Endothelial cell of hepatic sinusoid (primary cell): ENCODE results near the gene MST1.

Experiments used
- in situ Hi-C: cut with HindIII; loops from 2 replicates; pipeline ENCODE4 v1.10.0; 2017; ENCODE audit warnings: low sequenced_read_pairs

Gene MST1

GRCh38 chr3:49659756-49660155 lies 29.5 kb downstream of the MST1 start:
- in situ Hi-C loops: no loop called here

- in situ Hi-C loops: no loop called here
Measured at GRCh38 chr3:49658711-49659110, 30.6 kb downstream of the MST1 start.

DNA sequence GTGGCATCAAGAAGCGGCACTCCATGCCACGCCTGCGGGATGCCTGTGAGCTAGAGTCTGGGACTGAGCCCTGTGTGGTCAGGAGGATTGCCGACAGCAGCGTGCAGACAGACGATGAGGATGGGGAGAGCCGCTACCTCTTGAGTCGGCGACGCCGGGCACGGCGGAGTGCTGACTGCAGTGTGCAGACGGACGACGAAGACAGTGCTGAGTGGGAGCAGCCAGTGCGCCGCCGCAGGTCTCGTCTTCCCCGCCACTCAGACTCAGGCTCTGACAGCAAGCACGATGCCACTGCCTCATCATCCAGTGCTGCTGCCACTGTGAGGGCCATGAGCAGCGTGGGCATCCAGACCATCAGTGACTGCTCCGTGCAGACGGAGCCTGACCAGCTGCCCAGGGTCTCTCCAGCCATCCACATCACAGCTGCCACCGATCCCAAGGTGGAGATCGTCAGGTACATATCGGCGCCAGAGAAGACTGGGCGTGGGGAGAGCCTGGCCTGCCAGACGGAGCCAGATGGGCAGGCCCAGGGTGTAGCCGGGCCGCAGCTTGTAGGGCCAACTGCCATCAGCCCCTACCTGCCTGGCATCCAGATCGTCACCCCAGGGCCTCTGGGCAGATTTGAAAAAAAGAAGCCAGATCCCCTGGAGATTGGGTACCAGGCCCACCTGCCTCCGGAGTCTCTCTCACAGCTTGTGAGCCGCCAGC lies 31.9 kb downstream of the MST1 start:
- in situ Hi-C loops: no loop called here

DNA sequence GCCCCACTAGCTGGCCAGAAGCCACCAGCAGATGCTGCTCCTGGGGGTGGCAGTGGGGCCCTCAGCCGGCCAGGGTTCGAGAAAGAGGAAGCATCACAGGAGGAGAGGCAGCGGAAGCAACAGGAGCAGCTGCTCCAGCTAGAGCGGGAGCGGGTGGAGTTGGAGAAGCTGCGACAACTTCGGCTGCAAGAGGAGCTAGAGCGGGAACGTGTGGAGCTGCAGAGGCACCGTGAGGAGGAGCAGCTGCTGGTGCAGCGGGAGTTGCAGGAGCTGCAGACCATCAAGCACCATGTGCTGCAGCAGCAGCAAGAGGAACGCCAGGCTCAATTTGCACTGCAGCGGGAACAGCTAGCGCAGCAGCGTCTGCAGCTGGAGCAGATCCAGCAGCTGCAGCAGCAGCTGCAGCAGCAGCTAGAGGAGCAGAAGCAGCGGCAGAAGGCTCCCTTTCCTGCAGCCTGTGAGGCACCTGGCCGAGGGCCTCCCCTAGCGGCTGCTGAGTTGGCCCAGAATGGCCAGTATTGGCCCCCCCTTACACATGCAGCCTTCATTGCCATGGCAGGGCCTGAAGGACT lies 32.6 kb downstream of the MST1 start:
- in situ Hi-C loops: no loop called here

DNA sequence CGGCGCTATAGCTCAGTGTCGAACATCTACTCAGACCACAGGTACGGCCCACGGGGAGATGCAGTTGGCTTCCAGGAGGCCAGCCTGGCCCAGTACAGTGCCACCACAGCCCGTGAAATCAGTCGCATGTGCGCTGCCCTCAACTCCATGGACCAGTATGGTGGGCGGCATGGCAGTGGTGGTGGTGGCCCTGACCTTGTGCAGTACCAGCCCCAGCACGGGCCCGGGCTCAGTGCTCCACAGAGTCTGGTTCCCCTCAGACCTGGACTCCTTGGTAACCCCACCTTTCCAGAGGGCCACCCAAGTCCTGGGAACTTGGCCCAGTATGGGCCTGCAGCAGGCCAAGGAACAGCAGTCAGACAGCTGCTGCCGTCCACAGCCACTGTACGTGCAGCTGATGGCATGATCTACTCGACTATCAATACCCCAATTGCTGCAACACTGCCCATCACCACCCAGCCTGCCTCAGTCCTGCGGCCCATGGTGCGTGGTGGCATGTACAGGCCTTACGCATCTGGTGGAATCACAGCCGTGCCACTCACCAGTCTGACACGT lies 33.5 kb downstream of the MST1 start:
- in situ Hi-C loops: no loop called here

- in situ Hi-C loops: no loop called here
Measured at GRCh38 chr3:49654955-49655556, 34.2 kb downstream of the MST1 start.

DNA sequence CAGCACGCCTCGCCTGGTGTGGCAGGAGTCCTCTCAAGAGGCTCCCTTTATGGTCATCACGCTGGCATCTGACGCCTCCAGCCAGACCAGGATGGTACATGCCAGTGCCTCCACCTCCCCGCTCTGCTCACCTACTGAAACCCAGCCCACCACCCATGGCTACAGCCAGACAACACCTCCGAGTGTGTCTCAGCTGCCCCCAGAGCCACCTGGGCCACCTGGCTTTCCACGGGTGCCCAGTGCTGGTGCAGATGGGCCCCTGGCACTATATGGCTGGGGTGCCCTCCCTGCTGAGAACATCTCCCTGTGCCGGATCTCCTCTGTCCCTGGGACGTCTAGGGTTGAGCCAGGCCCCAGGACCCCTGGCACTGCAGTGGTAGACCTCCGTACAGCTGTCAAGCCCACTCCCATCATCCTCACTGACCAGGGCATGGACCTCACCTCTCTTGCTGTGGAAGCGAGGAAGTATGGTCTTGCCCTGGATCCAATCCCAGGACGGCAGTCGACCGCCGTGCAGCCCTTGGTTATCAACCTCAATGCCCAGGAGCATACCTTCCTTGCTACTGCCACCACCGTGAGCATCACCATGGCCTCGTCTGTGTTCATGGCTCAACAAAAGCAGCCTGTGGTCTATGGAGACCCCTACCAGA lies 35.0 kb downstream of the MST1 start:
- in situ Hi-C loops: no loop called here

- in situ Hi-C loops: no loop called here
Measured at GRCh38 chr3:49653621-49654020, 35.7 kb downstream of the MST1 start.

GRCh38 chr3:49652903-49653415 lies 36.3 kb downstream of the MST1 start:
- in situ Hi-C loops: no loop called here

DNA sequence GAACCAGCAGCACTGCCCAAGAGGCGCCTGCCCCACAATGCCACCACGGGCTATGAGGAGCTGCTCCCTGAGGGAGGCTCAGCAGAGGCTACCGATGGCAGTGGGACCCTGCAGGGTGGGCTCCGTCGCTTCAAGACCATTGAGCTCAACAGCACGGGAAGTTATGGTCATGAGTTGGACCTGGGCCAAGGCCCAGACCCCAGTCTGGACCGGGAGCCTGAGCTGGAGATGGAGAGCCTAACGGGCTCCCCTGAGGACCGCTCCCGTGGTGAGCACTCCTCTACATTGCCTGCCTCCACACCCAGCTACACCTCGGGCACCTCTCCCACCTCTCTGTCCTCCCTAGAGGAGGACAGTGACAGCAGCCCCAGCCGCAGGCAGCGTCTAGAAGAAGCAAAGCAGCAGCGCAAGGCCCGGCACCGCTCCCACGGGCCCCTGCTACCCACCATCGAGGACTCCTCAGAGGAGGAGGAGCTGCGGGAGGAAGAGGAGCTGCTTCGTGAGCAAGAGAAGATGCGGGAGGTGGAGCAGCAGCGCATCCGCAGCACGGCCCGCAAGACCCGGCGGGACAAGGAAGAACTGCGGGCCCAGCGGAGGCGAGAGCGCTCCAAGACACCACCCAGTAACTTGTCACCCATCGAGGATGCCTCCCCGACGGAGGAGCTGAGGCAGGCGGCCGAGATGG lies 36.9 kb downstream of the MST1 start:
- in situ Hi-C loops: no loop called here

GRCh38 chr3:49650637-49651036 lies 38.6 kb downstream of the MST1 start:
- in situ Hi-C loops: no loop called here

DNA sequence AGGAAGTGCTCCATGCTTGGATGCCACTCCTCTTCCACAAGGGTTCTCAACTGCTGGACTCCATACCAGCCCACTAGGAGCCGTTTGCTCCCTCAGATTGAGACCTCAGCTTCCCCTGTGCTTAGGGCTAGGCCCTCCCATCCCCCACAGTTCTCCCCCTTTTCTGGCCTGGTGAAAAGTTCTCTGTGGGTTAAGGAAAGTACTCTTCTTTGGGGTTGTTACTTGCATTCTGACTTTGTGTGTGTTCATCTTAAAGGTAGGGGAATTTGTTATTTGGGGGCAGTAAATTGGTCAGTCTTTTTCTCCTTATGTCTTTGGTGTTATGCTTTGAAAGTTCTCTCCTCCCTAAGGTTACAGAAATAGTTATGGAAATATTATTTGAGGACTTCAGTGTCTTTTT lies 39.1 kb downstream of the MST1 start:
- in situ Hi-C loops: no loop called here

DNA sequence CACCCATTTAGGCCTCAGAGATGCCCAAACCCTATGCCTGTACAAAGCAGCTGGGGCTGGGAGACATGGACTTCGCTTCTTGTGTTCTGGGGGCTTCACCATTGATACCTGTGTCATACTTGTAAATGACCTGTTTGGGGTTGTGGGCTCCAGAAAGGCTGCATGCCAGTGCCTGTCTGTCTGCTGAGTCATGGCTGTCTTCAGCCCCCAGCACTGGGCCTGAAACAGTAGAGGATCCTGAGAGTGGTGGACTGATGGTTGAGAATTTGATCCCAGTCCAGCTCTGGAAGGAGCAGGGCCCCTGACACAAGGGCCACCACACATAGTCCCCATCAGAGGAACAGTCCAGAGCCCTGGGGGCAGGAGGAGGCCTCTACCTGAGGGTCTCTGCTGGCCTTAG lies 39.7 kb downstream of the MST1 start:
- in situ Hi-C loops: no loop called here

GRCh38 chr3:49648354-49649019 lies 40.8 kb downstream of the MST1 start:
- in situ Hi-C loops: no loop called here

GRCh38 chr3:49647741-49648140 lies 41.5 kb downstream of the MST1 start:
- in situ Hi-C loops: no loop called here

DNA sequence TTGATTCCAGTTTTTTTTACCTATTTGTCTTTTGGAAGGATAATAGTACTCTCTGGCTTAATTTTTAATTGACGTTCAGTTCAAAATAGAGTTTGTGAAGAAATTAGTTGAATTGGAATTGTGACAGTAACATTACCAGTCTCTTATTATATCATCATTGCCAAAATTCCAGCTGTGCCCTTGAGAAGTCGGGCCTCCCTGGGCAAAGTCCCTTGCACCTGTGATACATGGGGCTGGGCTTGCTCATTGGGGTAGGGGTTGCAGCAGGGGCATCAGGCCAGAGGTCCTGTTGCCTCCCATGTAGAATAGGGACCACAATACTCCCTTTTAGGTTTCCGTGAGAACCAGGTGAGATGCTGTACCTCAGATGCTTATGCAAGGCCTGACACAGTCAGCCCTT lies 43.0 kb downstream of the MST1 start:
- in situ Hi-C loops: no loop called here

DNA sequence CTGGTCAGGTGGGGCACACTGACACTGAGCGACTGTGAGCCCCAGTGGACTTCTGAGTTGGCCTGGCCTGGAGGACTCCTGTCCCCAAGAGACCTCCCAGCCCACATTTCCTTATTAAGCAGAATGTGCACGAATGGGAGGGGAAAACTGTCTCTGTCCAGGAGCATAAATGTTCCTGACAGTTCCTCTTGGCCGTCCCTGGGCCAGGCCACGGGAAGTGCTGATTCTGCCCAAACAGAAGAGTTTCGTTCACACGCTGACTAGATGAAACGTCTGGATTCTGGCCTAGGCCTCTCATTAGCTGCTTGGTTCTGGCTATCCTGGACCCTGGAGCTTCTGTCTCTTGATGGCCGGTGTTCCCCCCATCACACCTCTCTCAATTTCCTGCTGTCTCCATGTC lies 44.6 kb downstream of the MST1 start:
- in situ Hi-C loops: no loop called here

GRCh38 chr3:49642708-49643145 lies 46.5 kb downstream of the MST1 start:
- in situ Hi-C loops: no loop called here

GRCh38 chr3:49641921-49642707 lies 47.2 kb downstream of the MST1 start:
- in situ Hi-C loops: no loop called here

DNA sequence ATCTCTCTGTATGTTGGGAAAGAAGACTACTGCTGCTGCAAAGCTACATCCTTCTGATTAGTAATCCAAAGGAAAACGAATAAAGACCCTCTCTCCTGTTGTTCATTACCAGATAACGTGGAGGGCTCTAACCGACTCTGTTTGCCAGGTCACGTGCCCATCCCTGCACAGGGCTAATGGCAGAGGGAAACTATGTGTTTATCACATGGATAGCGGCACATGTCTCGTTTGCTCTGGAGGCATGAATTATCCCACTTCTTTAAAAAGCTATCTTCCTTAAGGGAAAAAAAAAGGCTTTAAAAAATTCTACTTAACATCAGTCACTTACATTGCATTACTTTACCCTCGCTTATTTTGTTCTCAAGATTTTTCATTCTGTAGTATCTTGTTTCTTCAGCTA lies 48.0 kb downstream of the MST1 start:
- in situ Hi-C loops: no loop called here
